PFSK-1 (cell line): ENCODE measurements around the gene INAVA.

Experiments
- POLR2AphosphoS5 ChIP-seq: IDR thresholded peaks from 2 replicates; pipeline ENCODE4 v1.6.1; 2012; ENCODE audit warnings: low read depth, mild to moderate bottlenecking, control low read depth, low read length, moderate library complexity
- REST ChIP-seq, 2 experiments: IDR thresholded peaks; 2 replicates each; pipeline versions ENCODE4 v1.6.1 to v1.8.0; 2011 to 2012; ENCODE audit warnings: low read depth in 2 of 2, low read length in 2 of 2, control low read depth in 1 of 2, inconsistent platforms in 1 of 2, mild to moderate bottlenecking in 1 of 2, moderate library complexity in 1 of 2; ENCODE audit not compliant: insufficient read depth in 1 of 2
- SIN3A ChIP-seq: IDR thresholded peaks from 2 replicates; pipeline ENCODE4 v1.6.1; 2012; ENCODE audit warnings: mild to moderate bottlenecking, low read length, moderate library complexity, borderline replicate concordance; ENCODE audit not compliant: insufficient read depth
- TAF1 ChIP-seq: IDR thresholded peaks from 2 replicates; pipeline ENCODE4 v1.6.1; 2012; ENCODE audit warnings: low read length, control low read depth, borderline replicate concordance; ENCODE audit not compliant: insufficient read depth

GRCh38 chr1:200909757-200910239 lies 15.1 kb downstream of the INAVA start:
- TF ChIP-seq REST (IDR thresholded peaks at IDR 0.05; ENCODE audit: insufficient read depth in 1 of 2, low read depth in 2 of 2, low read length in 2 of 2): no peak
- no peak for TF ChIP-seq POLR2AphosphoS5
- no peak for TF ChIP-seq TAF1
- TF ChIP-seq SIN3A: no peak
